A549 (cell line): ENCODE measurements around the gene CDK5R1.

Source experiments
- CTCF ChIP-seq: fragments of >200 bp; sonication (Bioruptor Twin); formaldehyde crosslinking; IDR thresholded peaks from 3 replicates; pipeline ENCODE4 v1.5.1; 2016
- SMC3 ChIP-seq: fragments of >200 bp; sonication (Bioruptor Twin); formaldehyde crosslinking; IDR thresholded peaks from 3 replicates; pipeline ENCODE4 v1.6.1; 2018; ENCODE audit warnings: inconsistent platforms

GRCh38 chr17:32463304-32463703, 23.5 kb upstream of the CDK5R1 start:
- TF ChIP-seq SMC3 (no peak), CTCF (no peak)
